ENCODE measurements around the gene NUP153.
A peak's percentile ranks its signal among the peaks of the same experiment; 100 is the strongest.
"Not testable (repeated sequence)": the region's sequence is repeated elsewhere in the genome, so short reads cannot be mapped to it uniquely, and the experiment has no call there.

The NUP153 gene

DNA sequence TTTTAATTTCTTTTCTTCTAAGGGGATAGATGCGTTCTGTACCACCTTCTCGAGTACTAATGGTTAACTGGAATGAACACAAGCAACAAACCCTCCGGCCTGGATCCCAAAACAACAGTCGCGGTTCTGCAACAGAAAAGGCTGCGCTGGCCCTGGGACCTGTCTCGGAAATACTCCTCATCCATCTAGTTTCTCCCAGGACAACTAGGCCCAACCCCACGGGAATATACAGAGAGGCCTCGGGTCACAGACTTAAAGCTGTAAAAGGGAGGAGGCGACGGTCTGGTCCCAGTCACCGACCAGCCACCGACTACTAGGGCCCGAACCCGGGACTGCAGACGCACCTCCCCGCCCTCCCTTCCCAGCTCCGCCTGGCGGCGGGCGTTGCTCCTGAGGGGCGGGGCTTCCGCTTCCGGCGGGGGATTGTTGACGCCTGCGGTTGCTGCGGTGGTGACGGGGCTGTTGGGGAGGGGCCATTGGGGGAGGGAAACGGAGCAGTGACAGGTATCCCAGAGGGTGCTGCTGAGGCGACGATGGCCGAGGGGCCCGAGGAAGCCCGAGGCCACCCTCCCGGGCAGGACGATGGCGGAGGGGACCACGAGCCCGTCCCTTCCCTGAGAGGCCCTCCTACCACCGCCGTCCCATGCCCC lies 106.7 kb downstream of the NUP153 start, which contains the start of gene FAM8A1:
Gene FAM8A1, plus strand, starts transcription at position 426 of the 650 bp plus-strand sequence. Its CDS starts 108 bp downstream, at position 534.
- DNase-seq = peak; percentile 55

DNA sequence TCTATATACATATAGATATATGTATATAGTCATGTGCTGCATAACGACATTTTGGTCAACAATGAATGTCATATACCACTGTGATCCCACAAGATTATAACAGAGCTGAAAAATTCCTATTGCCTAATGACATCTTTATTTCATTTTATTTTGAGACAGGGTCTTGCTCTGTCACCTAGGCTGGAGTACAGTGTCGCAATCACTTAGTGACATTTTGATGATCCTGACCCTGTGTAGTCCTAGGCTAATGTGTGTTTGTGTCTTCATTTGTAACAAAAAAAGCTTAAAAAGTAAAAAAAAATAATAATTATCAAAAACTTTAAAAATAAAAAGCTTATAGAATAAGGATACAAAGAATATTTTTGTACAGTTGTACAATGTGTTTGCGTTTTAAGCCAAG lies 110.6 kb downstream of the NUP153 start:
- DNase-seq = no peak

DNA sequence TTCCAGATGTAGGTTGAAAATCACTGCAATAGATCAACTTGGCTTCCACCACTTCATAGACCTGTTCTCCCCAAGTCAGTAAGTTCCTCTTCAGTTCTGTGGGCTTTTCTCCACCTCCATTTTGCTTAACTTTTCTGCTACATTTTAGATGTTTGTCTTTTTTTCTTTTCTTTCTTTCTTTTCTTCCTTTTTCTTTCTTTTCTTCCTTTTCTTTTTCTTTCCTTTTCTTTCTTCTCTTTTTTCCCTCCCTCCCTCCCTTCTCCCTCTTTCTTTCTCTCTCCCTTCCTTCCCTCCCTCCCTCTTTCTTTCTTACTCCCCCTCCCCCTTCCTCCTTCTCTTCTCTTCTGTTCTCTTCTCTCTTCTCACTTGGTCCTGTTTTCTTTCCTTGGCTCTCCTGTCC lies 113.5 kb downstream of the NUP153 start:
- DNase-seq = no peak

DNA sequence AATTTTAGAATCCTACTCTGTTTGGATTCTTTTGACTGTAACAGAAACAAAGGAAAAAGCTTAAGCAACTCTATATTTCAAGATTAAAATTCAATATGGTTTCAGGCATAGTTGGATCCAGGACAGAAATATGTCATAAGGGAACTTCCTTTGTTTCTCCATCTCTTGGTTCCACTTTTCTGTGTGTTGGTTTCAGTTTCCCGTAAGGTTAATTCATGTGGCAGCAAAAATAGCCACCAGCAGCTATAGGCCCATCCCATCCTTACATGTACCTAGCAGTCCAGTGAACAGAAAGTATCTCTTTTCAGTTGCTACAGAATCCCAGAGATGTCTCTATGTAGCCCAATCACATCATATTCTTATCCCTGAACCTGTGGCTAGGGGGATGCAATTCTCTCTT lies 115.4 kb downstream of the NUP153 start:
- no peak for DNase-seq

DNA sequence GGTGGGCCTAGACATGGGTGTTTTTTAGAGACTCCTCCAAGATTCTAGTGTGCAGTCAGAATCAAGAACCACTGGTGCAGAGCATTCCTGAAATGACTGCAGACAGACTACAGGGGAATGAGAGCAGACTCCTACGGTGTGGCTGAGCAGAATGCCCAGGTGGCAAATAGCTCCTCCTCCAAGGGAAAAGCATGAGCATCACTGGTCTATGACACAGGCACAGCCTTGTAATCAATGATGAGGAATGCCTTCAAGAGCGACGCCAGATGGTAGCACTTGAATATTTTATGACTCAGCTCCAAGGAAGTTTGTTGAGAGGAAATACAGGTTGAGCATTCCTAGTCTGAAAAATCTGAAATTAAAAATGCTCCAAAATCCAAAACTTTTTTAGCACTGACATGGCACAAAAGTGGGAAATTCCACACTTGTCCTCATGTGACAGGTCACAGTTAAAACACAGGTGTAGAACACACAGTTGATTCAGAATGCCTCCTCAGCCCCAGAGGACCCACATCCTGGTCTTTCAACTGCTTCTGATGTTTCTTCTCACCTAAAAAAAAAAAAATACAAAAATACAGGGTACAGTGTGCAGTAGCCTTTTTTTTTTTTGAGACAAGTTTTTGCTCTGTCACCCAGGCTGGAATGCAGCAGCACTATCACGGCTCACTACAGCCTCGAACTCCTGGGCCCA lies 117.2 kb downstream of the NUP153 start:
- DNase-seq = peak; percentile 67

DNA sequence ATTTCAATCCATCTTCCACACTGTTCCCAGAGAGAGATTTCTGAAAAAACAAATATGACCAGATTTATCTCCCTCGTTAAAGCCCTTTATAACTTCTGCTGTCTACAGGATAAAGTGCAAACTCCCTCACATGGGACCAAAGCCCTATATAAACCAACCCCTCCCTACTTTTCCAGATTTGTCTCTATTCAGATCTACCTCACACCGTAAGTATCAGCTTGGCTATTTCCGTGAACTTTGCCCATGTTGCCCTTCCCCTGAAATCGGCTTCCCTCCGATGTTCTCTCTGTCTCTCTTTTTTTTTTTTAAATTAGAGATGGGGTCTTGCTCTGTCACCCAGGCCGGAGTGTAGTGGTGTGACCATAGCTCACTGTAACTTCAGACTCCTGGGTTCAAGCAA lies 118.7 kb downstream of the NUP153 start:
- DNase-seq = no peak

DNA sequence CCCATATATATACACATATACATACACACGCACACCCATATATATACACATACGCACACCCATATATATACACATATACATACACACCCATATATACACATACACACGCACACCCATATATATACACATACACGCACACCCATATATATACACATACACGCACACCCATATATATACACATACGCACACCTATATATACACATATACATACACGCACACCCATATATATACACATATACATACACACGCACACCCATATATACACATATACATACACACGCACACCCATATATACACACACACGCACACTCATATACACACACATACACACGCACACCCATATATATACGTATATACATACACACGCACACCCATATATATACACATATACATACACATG lies 120.1 kb downstream of the NUP153 start:
- DNase-seq = not testable (repeated sequence)

DNA sequence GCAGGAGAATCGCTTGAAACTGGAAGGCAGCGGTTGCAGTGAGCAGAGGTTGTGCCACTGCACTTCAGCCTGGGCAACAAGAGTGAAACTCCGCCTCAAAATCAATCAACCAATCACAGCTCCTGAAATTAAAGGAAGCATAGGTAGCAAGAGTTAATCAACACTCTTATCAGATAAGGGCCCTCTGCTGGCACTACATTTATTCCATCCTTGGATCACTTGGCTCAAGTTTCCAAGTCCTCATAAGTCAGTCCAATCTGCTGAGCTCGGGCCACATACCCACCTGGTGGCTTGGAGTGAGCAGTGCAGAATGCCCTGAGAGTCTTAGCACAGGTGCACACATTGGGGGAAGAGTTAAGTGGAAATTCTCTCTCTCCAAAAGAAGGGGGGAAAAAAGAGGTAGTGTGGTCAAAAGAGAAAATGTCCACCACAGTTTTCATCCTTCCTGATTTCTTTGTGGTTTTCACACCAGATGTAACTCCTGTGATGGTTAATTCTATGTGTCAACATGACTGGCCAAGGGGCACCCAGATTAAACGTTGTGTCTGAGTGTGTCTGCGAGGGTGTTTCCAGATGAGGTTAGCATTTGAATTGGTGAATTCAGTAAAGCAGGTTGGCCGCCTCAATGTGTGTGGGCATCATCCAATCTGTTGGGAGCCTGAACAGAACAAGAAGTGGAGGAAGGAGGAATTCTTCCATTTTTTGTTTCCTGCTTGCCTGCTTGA lies 120.8 kb downstream of the NUP153 start:
- DNase-seq = peak; percentile 62

DNA sequence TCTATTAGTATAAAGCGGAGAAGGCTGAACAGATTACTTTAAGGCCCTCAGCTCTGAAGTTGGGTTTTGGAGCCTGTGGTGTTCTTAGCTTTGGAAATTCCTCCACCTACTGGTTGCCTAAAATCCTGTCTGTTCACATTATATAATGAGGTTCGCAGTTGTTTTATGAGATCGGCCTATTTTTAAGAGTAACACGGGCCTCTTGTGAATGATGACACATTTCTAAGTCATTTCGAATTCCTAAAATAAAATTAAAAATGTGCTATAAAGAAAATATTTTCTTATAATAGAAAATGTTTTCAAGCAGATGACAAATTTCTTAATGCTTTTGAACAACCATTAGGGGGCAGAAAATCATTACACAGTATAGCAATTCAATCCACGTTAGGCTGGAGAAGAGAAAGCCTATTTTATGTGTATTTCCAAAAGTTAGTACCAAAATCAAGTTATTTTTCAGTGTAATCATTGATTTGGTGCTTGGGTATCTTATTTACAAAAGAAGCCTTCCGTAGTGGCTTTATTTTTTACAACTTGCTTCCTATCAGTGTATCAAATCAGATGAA lies 122.4 kb downstream of the NUP153 start:
- DNase-seq = peak; percentile 59

DNA sequence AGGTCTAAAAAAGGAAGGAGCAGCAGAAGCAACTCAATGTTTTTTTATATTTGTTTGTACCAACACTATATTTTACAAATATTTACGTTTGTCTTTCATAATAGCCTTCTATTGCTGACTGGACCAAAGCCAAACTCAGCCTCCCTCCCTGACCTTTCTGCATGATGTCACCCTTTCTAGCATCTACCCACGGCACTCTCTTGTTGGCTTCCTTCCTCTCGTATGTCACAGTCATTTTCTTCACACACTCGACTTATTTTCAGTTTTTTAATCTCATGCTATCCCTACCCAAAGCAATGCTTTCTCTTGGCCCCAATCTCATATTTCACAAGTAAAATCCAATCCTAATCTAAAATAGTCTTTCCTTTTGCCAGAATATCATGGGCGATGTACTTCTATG lies 122.9 kb downstream of the NUP153 start:
- DNase-seq = no peak

DNA sequence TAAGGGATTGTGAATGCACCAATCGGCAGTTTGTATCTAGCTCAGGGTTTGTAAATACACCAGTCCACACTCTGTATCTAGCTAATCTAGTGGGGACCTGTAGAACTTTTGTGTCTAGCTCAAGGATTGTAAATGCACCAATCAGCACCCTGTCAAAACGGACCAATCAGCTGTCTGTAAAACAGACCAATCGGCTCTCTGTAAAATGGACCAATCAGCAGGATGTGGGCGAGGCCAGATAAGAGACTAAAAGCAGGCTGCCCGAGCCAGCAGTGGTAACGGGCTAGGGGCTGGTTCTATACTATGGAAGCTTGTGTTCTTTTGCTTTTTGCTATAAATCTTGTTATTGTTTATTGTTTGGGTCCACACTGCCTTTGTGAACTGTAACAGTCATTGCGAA lies 125.4 kb downstream of the NUP153 start:
- not testable (repeated sequence) for DNase-seq

DNA sequence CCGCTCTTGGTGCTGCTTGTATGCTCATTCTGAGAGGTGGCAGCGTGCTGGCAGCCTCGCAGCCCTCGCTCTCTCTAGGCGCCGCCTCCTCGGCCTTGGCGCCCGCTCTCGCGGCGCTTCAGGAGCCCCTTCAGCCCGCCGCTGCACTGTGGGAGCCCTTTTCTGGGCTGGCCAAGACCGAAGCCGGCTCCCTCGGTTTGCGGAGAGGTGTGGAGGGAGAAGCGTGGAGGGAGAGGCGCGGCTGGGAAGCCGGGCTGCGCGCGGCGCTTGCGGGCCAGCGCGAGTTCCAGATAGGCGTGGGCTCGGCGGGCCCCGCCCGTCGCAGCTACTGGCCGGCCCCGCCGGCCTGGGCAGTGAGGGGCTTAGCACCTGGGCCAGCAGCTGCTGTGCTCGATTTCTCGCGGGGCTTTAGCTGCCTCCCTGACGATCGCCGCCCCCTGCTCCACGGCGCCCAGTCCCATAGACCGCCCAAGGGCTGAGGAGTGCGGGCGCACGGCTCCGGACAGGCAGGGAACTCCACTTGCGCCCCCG lies 126.1 kb downstream of the NUP153 start:
- no peak for DNase-seq

DNA sequence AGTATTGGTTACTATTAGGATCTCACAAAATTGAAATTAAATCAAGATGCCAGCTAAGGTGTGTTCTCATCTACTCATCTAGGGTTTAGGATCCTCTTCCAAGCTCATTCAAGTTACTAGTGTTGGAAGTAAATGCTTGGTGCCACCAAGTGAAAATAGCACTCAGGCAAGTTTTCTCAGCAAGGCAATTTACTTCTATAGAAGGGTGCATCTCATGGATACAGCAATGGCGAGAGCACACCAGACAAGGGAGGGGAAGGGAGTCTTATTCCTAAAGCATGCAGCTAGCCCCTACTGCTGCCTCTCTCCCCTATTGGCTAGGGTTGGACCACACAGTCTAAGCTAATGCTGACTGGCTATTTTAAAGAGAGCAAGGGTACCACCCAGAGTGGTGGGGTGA lies 129.7 kb downstream of the NUP153 start:
- no peak for DNase-seq

DNA sequence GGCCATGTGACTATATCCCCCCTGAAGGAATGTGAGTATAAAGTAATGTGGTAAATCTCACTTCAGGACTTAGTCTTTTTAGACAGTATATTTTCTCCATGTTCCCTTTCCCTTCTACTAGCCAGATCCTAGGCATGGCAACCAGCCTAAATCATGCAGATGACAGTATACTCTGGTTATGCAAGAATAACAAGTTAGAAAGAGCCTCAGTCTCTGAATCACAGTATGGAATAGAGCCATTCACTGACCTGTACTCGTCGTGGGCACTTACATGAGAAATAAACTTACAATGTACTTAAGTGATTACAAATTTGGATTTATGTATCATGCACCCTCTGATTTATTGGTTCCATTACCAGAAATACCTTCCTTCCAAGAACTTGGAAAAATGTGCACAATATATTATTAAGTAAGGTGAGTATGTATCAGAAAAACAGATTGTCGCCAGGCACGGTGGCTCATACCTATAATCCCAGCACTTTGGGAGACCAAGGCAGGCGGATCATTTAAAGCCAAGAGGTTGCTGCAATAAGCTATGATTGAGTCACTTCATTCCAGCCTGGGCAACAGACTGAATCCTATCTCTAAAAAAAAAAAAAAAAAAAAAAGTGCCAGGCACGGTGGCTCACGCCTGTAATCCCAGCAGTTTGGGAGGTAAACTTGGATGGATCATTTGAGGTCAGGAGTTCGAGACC lies 131.7 kb downstream of the NUP153 start:
- DNase-seq = no peak

DNA sequence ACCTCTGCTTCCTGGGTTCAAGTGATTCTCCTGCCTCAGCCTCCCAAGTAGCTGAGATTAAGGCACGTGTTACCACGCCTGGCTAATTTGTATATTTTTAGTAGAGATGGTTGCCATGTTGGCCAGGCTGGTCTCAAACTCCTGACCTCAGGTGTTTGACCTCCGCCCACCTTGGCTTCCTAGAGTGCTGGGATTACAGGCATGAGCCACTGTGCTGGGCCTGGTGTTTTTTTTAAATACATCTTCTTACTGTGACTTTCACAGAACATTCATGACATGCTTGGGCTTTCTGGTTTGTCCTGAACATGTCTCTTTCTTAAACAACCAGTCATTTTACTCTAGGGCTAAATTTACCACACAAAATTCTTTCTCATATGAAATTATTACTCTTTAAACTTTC lies 141.3 kb downstream of the NUP153 start:
- DNase-seq = no peak

All from NCI-H524 treated with DMSO at 0.1 percent for 48 hours (cell line).